ENCODE data around the gene HSPA14.
"Not testable (repeated sequence)": the region's sequence is repeated elsewhere in the genome, so short reads cannot be mapped to it uniquely, and the experiment has no call there.

HSPA14 gene, protein sequence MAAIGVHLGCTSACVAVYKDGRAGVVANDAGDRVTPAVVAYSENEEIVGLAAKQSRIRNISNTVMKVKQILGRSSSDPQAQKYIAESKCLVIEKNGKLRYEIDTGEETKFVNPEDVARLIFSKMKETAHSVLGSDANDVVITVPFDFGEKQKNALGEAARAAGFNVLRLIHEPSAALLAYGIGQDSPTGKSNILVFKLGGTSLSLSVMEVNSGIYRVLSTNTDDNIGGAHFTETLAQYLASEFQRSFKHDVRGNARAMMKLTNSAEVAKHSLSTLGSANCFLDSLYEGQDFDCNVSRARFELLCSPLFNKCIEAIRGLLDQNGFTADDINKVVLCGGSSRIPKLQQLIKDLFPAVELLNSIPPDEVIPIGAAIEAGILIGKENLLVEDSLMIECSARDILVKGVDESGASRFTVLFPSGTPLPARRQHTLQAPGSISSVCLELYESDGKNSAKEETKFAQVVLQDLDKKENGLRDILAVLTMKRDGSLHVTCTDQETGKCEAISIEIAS

DNA sequence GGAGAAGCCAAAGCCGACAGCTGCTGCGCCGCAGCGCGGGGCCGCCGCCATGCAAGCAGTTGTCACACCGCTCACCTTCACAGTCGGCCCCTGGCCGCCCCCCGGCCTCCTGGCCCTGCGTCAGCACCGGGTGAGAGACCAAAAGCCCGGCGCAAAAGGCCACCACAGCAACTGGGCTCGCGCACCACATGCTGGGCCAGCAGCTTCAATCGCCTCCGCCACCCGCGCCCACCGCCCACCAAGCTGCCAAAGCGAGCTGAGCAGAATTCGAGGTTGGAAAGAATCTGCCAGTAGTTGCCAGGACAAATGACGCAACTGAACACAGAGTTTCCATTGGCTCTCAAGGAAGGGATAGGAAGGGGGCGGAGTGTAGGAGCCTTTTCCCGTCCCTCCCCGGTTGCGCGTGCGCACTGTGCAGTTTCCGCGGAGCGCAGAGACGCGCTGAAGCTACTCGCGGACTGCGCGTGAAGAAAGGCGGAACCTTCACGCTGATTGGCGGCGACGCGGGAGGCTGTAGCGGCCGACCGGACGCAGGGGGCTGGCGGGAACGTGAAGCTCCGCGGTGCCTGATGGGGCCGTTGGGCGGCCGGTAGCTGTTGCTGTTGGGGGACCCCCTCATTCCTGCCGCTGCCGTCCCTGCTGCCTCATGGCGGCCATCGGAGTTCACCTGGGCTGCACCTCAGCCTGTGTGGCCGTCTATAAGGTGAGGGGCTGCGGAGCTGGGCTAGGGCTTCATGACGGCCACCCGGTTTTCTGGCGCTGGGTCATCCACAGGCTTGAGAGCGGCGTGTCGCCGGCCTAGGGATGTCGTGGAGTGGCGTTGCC lies at the start of gene HSPA14, which contains the start of the genes CDNF and MSANTD7:
Gene HSPA14 (plus strand): TSS at position 550 of the 825 bp plus-strand sequence. CDS start 97 bp downstream, at position 647.
Gene CDNF (minus strand): TSS at position 281 of the 825 bp plus-strand sequence. CDS start 91 bp downstream, at position 190.
Gene MSANTD7 (plus strand): TSS at position 550 of the 825 bp plus-strand sequence. CDS start 3,979 bp downstream, outside the sequence.
- peak; percentile 76 for FAIRE-seq

GRCh38 chr10:14798636-14799035 lies 39.5 kb upstream of the HSPA14 start:
- FAIRE-seq = no peak

DNA sequence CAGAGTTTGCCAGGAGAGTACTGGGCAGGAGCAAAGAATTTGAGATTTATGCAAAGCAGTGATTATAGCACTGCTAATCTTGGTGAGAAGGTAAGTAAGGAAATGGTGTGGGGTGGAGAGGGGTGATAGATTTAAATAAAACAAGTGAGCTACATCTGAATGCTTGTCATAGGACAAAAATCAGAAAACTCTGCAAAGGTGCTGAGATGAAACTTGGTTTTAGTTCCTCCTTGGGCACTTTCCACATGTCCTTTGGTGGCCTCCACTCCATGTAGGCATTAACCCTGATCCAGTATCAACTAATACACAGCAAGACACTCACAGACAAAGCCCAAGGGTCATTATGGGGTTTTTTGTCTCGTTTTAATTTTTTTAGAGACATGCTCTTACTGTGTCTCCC lies 37.7 kb upstream of the HSPA14 start:
- FAIRE-seq = no peak

GRCh38 chr10:14801723-14802122 lies 36.4 kb upstream of the HSPA14 start:
- FAIRE-seq = no peak

- no peak for FAIRE-seq
Observed at GRCh38 chr10:14803827-14804226, 34.3 kb upstream of the HSPA14 start.

DNA sequence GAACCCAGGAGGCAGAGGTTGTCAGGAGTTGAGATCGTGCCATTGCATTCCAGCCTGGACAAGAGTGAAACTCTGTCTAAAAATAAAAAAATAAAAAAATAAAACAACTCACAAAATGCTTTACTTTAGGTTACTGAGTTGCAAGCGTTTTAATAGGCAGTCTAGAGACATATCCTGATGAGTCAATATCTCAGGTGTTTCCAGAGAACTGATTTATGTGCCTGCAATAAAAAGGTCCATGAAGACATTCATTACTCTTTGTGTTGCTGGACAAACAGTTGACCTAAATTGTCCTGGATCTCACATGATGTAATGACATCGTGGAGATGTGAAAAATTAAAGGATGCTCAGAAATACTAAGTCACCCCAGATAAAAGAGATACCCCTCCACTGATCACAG lies 31.8 kb upstream of the HSPA14 start:
- no peak for FAIRE-seq

DNA sequence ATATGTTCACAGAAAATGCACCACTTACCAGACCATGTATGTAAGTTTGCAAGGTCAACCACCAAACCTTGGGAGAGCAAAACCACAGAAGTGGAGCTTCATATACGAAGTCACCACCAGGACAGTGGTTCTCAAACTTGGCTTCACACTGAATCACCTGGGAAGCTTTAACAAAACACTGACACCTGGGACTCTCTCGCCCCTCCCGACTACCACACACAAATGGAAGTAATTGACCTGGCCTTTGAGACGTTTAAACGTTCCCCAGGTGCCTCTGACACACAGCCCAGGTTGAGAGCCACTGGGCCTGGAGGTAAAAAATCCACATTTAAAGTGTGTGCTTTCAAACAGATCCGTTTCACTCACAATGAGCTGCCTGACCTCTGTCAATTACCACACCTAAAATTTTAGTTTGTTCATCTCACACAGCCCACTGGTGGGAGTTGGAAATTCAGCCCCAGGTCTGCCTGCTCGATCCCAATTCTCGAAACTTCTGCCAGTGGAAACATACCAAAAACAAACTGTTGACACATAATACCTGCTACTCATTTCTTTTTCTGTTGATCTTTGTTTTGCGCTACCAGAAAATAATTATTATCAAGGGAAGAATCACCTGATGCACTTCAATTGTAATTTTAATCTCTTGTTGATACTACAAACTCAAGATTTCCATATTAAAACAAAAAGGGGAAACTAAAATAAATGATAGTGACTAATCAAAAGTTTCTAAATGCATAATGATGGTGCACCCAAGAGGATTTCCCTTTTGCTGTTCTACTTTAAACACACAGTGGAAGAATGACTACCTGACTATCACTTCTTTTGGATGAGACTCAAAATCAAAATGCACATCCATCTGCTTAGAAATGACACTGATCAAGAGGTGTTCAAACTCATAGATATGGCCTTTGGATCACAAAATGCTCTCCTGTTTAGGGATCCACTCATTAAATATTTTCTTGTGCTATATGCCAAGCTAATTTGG lies 26.8 kb upstream of the HSPA14 start:
- FAIRE-seq = no peak

GRCh38 chr10:14812271-14812670 lies 25.8 kb upstream of the HSPA14 start:
- FAIRE-seq = no peak

DNA sequence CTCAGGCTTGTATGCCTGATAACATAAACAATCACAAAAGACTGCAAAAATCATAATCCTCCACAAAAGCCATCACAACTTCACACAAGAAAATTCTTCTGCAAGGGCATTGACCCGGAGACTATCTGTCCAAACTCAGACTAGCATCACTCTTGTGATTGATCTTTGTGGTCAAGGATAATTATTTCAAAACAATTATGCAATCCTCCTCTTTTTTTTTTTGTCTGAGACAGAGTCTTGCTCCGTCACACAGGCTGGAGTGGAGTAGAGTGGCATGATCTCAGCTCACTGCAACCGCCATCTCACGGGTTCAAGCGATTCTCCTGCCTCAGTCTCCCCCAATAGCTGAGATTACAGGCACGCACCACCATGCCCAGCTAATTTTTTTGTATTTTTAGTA lies 22.4 kb upstream of the HSPA14 start:
- no peak for FAIRE-seq

GRCh38 chr10:14816717-14817116 lies 21.4 kb upstream of the HSPA14 start:
- not testable (repeated sequence) for FAIRE-seq

- FAIRE-seq = no peak
Observed at GRCh38 chr10:14820010-14820774, 17.9 kb upstream of the HSPA14 start.

DNA sequence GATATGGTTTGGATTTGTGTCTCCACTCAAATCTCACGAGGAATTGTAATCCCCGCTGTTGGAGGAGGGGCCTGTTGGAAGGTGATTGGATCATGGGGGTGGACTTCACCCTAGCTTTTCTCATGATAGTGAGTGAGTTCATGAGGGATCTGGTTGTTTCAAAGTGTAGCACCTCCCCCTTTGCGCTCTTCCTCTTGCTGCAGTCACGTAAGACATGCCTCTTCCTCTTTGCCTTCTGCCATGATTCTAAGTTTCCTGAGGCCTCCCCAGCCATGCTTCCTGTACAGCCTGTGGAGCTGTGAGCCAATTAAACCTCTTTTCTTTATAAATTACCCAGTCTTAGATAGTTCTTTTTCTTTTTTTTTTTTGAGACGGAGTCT lies 17.3 kb upstream of the HSPA14 start:
- no peak for FAIRE-seq

DNA sequence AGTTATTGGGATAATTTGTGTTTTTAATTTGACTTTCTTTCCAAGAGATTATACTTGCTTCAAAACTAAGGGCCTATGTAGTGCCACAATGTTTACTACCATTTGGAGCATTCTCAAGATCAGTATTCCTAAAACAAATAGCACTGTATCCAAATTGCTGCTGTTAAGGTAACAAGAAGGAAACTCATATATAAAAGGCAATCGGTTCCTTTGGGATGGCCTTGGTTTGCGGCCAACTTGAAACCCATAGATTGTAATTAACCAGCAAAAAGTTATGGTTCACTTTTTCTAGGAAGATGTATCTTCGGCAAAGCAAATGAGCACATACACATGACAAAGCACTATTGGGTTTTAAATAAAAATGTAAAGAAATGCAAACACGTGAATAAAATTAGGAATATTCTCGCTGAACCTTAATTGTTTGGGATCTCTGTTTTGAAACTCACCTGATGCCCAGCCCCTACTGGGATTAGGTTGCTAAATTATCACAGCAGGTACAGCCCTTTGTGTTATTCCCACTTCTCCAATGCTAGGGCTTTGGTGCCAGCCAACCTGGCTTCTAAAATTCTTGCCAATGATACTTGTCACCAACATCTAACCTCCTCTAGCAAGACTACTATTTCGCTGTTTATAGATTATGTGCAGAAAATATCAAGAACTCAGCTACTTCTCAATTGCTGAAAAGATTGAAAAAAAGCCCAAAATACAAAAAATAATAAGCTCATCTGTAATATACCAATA lies 16.3 kb upstream of the HSPA14 start:
- FAIRE-seq = no peak

- FAIRE-seq = peak; percentile 72
Observed at GRCh38 chr10:14822879-14823755, 15.0 kb upstream of the HSPA14 start.

GRCh38 chr10:14823966-14824365 lies 14.1 kb upstream of the HSPA14 start:
- FAIRE-seq = no peak

- peak; percentile 30 for FAIRE-seq
Observed at GRCh38 chr10:14826076-14826829, 11.9 kb upstream of the HSPA14 start.

- FAIRE-seq = no peak
Observed at GRCh38 chr10:14833106-14833505, 5.0 kb upstream of the HSPA14 start.

DNA sequence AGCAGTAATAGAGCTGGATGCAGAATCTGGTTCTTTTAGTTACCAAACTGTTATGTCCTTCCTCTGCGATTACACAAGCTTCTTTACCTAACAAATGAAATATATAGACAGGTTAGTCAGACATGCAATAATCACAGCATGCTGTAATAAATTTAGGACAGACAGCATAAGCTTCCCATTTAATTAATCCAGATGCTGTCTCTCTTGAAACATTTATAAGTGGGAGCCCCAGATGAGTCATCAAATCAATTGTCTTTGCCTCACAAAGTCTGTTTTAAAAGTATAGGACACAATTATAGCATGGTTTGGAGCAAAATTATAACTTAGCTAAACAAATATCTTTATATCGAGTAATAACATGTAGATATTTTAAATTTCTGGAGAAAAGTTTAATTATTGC lies 1.9 kb upstream of the HSPA14 start:
- FAIRE-seq = no peak

All from islet of Langerhans (tissue), 1 donor.